WTC11 (cell line): ENCODE results near the gene SPTLC2. TPM values are rescaled to one million over a fixed set of nuclear protein-coding genes. Genes with fewer than 3 reads are reported as not detected.

Experiments used
- ATAC-seq: fragments of 200-7000 bp; cut with Tn5 transposase; 2 replicates; pipeline ENCODE4 v1.10.0; 2021; ENCODE audit warnings: mild to moderate bottlenecking, moderate library complexity
- CTCF ChIA-PET: fragments of 300-600 bp; sonication (Branson Sonifier 250); formaldehyde crosslinking; loops from one replicate; lab custom pipeline; 2021; ENCODE audit warnings: antibody characterized with exemption; lab: Charles Lee
- POLR2A ChIA-PET: fragments of 350-600 bp; sonication (Branson Sonifier 250); formaldehyde crosslinking; loops from one replicate; lab custom pipeline; 2021; ENCODE audit warnings: antibody characterized with exemption; lab: Charles Lee
- DNase-seq: peaks from one replicate; pipeline ENCODE4 v3.0.0; 2021; ENCODE audit warnings: low spot score
- H3K27ac Mint-ChIP-seq: 2 replicates; pipeline ENCODE4 v1.8.0; 2021; ENCODE audit warnings: mixed read lengths
- H3K27me3 Mint-ChIP-seq: 2 replicates; pipeline ENCODE4 v1.8.0; 2021; ENCODE audit warnings: low read depth, mild to moderate bottlenecking, moderate library complexity, mixed read lengths
- H3K36me3 Mint-ChIP-seq: 2 replicates; pipeline ENCODE4 v1.8.0; 2021; ENCODE audit warnings: mixed read lengths
- H3K4me1 Mint-ChIP-seq: 2 replicates; pipeline ENCODE4 v1.8.0; 2022; ENCODE audit warnings: mixed read lengths
- H3K4me3 Mint-ChIP-seq: 2 replicates; pipeline ENCODE4 v1.8.0; 2021; ENCODE audit warnings: mild to moderate bottlenecking, moderate library complexity, mixed read lengths
- H3K9me3 Mint-ChIP-seq: 2 replicates; pipeline ENCODE4 v1.8.0; 2021; ENCODE audit warnings: mixed read lengths
- CREM ChIP-seq: sonication (generic); formaldehyde crosslinking; IDR thresholded peaks from 2 replicates; pipeline ENCODE4 v1.8.1; 2022; ENCODE audit warnings: mild to moderate bottlenecking, missing genetic modification reagents, moderate library complexity
- ESRRA ChIP-seq: sonication (generic); formaldehyde crosslinking; IDR thresholded peaks from 2 replicates; pipeline ENCODE4 v1.8.1; 2022; ENCODE audit warnings: mild to moderate bottlenecking, missing genetic modification reagents, borderline replicate concordance
- FOXK1 ChIP-seq: sonication (generic); formaldehyde crosslinking; IDR thresholded peaks from 2 replicates; pipeline ENCODE4 v1.8.0; 2022; ENCODE audit warnings: mild to moderate bottlenecking, moderate library complexity, missing genetic modification reagents
- NFE2L1 ChIP-seq: sonication (generic); formaldehyde crosslinking; IDR thresholded peaks from 2 replicates; pipeline ENCODE4 v1.8.1; 2023; ENCODE audit warnings: missing genetic modification reagents
- NFYB ChIP-seq: sonication (generic); formaldehyde crosslinking; conservative IDR thresholded peaks from 2 replicates; pipeline ENCODE4 v1.8.0; 2022; ENCODE audit warnings: low read depth, missing genetic modification reagents
- OVOL2 ChIP-seq: fragments of 250-450 bp; sonication (Bioruptor Pico); IDR thresholded peaks from 2 replicates; pipeline ENCODE4 v1.9.0; 2021; ENCODE audit warnings: mild to moderate bottlenecking, borderline replicate concordance
- ZBTB21 ChIP-seq: sonication (generic); formaldehyde crosslinking; IDR thresholded peaks from 2 replicates; pipeline ENCODE4 v1.8.1; 2023; ENCODE audit warnings: mild to moderate bottlenecking, missing genetic modification reagents, borderline replicate concordance
- ZNF232 ChIP-seq: sonication (generic); formaldehyde crosslinking; IDR thresholded peaks from 2 replicates; pipeline ENCODE4 v1.8.0; 2022; ENCODE audit warnings: mild to moderate bottlenecking, missing genetic modification reagents
- ZNF396 ChIP-seq: fragments of 250-450 bp; sonication (Bioruptor Pico); IDR thresholded peaks from 2 replicates; pipeline ENCODE4 v1.8.0; 2021; ENCODE audit warnings: mild to moderate bottlenecking, moderate library complexity, borderline replicate concordance
- ZNF423 ChIP-seq: fragments of 250-450 bp; sonication (Bioruptor Pico); IDR thresholded peaks from 2 replicates; pipeline ENCODE4 v2.1.2; 2022; ENCODE audit warnings: mild to moderate bottlenecking, moderate library complexity
- total RNA-seq: library from RNA; stranded (reverse); gene quantifications from 3 replicates; pipeline ENCODE4 v1.2.3, GENCODE V29; 2021
- TF ChIP-seq, protein P1 (sequence below): sonication (generic); formaldehyde crosslinking; IDR thresholded peaks from 2 replicates; pipeline ENCODE4 v1.8.1; 2023; ENCODE audit warnings: mild to moderate bottlenecking, moderate library complexity, missing genetic modification reagents
- TF ChIP-seq, protein P2 (sequence below): sonication (generic); formaldehyde crosslinking; IDR thresholded peaks from 2 replicates; pipeline ENCODE4 v1.8.0; 2022; ENCODE audit warnings: mild to moderate bottlenecking, missing genetic modification reagents
- TF ChIP-seq, protein P3 (sequence below): fragments of 250-450 bp; sonication (Bioruptor Pico); IDR thresholded peaks from 2 replicates; pipeline ENCODE4 v1.9.0; 2021; ENCODE audit warnings: moderate library complexity, mild to moderate bottlenecking, inconsistent platforms, borderline replicate concordance
- TF ChIP-seq, protein P4 (sequence below): fragments of 250-450 bp; sonication (Bioruptor Pico); IDR thresholded peaks from 2 replicates; pipeline ENCODE4 v1.9.0; 2021; ENCODE audit warnings: mild to moderate bottlenecking
- TF ChIP-seq, protein P5 (sequence below): sonication (generic); formaldehyde crosslinking; IDR thresholded peaks from 2 replicates; pipeline ENCODE4 v1.8.0; 2023; ENCODE audit warnings: mild to moderate bottlenecking, missing genetic modification reagents
- TF ChIP-seq, protein P6 (sequence below): sonication (generic); formaldehyde crosslinking; IDR thresholded peaks from 2 replicates; pipeline ENCODE4 v1.8.0; 2023; ENCODE audit warnings: missing genetic modification reagents
- TF ChIP-seq, protein P7 (sequence below): sonication (generic); formaldehyde crosslinking; IDR thresholded peaks from 2 replicates; pipeline ENCODE4 v1.8.1; 2023; ENCODE audit warnings: mild to moderate bottlenecking, missing genetic modification reagents, moderate library complexity
- TF ChIP-seq, protein P8 (sequence below): sonication (generic); formaldehyde crosslinking; conservative IDR thresholded peaks from 2 replicates; pipeline ENCODE4 v1.8.1; 2023; ENCODE audit warnings: mild to moderate bottlenecking, low read depth, missing genetic modification reagents, moderate library complexity

The SPTLC2 gene
- total RNA-seq, 1 experiment from 2014 or later, result 40.1 TPM

DNA sequence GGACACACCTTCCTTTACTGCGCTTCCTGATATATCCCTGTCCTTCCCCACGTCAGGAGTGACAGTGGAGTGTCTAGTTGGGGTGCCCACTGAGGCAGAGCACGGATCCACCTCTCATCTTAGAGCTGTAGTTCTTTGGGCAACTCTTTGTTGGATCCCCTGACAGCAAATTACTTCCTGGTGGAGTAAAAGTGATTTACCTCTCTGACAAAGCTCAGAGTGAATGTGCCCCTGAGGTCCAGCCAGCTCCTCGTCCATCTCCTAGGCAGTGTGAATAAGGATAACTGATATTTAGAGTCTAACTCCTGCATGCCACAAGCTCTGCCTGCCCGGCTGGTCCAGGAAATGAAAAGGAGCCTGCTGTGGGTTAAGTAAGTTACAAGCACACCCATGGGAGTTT is 142.5 kb downstream of the SPTLC2 start:
- Mint-ChIP-seq H3K27ac (no peak overlapping the region), H3K4me1 (peaks cover 34% of the 10 kb centered on the region), H3K4me3 (no peak overlapping the region), H3K9me3 (no peaks in the 10 kb centered on the region), H3K36me3 (peaks cover 5% of the 10 kb centered on the region), H3K27me3 (no peaks in the 10 kb centered on the region)
- CTCF ChIA-PET, result no interaction called here
- DNase-seq (no peak), ATAC-seq (no peak)
- POLR2A ChIA-PET, result interaction anchor here (1.3 kb wide), 1 partner anchor 17 kb away, joined by 3 read pairs; the partner anchor contains the start of gene VIPAS39
- no peak for TF ChIP-seq NFYB (CRISPR knock-in tag)
- TF ChIP-seq, protein P1, sequence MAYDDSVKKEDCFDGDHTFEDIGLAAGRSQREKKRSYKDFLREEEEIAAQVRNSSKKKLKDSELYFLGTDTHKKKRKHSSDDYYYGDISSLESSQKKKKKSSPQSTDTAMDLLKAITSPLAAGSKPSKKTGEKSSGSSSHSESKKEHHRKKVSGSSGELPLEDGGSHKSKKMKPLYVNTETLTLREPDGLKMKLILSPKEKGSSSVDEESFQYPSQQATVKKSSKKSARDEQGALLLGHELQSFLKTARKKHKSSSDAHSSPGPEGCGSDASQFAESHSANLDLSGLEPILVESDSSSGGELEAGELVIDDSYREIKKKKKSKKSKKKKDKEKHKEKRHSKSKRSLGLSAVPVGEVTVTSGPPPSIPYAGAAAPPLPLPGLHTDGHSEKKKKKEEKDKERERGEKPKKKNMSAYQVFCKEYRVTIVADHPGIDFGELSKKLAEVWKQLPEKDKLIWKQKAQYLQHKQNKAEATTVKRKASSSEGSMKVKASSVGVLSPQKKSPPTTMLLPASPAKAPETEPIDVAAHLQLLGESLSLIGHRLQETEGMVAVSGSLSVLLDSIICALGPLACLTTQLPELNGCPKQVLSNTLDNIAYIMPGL, result no peak
- TF ChIP-seq, protein P2, sequence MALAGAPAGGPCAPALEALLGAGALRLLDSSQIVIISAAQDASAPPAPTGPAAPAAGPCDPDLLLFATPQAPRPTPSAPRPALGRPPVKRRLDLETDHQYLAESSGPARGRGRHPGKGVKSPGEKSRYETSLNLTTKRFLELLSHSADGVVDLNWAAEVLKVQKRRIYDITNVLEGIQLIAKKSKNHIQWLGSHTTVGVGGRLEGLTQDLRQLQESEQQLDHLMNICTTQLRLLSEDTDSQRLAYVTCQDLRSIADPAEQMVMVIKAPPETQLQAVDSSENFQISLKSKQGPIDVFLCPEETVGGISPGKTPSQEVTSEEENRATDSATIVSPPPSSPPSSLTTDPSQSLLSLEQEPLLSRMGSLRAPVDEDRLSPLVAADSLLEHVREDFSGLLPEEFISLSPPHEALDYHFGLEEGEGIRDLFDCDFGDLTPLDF, result no peak
- no peak for TF ChIP-seq ESRRA
- TF ChIP-seq, protein P3, sequence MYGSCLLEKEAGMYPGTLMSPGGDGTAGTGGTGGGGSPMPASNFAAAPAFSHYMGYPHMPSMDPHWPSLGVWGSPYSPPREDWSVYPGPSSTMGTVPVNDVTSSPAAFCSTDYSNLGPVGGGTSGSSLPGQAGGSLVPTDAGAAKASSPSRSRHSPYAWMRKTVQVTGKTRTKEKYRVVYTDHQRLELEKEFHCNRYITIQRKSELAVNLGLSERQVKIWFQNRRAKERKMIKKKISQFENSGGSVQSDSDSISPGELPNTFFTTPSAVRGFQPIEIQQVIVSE, result no peak
- TF ChIP-seq CREM, result no peak
- no peak for TF ChIP-seq ZNF232 (CRISPR knock-in tag)
- no peak for TF ChIP-seq FOXK1
- TF ChIP-seq, protein P4, sequence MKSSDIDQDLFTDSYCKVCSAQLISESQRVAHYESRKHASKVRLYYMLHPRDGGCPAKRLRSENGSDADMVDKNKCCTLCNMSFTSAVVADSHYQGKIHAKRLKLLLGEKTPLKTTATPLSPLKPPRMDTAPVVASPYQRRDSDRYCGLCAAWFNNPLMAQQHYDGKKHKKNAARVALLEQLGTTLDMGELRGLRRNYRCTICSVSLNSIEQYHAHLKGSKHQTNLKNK (CRISPR knock-in tag), result no peak
- TF ChIP-seq, protein P5, sequence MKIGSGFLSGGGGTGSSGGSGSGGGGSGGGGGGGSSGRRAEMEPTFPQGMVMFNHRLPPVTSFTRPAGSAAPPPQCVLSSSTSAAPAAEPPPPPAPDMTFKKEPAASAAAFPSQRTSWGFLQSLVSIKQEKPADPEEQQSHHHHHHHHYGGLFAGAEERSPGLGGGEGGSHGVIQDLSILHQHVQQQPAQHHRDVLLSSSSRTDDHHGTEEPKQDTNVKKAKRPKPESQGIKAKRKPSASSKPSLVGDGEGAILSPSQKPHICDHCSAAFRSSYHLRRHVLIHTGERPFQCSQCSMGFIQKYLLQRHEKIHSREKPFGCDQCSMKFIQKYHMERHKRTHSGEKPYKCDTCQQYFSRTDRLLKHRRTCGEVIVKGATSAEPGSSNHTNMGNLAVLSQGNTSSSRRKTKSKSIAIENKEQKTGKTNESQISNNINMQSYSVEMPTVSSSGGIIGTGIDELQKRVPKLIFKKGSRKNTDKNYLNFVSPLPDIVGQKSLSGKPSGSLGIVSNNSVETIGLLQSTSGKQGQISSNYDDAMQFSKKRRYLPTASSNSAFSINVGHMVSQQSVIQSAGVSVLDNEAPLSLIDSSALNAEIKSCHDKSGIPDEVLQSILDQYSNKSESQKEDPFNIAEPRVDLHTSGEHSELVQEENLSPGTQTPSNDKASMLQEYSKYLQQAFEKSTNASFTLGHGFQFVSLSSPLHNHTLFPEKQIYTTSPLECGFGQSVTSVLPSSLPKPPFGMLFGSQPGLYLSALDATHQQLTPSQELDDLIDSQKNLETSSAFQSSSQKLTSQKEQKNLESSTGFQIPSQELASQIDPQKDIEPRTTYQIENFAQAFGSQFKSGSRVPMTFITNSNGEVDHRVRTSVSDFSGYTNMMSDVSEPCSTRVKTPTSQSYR (CRISPR knock-in tag), result no peak
- TF ChIP-seq, protein P6, sequence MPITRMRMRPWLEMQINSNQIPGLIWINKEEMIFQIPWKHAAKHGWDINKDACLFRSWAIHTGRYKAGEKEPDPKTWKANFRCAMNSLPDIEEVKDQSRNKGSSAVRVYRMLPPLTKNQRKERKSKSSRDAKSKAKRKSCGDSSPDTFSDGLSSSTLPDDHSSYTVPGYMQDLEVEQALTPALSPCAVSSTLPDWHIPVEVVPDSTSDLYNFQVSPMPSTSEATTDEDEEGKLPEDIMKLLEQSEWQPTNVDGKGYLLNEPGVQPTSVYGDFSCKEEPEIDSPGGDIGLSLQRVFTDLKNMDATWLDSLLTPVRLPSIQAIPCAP, result no peak
- TF ChIP-seq NFE2L1, result no peak

DNA sequence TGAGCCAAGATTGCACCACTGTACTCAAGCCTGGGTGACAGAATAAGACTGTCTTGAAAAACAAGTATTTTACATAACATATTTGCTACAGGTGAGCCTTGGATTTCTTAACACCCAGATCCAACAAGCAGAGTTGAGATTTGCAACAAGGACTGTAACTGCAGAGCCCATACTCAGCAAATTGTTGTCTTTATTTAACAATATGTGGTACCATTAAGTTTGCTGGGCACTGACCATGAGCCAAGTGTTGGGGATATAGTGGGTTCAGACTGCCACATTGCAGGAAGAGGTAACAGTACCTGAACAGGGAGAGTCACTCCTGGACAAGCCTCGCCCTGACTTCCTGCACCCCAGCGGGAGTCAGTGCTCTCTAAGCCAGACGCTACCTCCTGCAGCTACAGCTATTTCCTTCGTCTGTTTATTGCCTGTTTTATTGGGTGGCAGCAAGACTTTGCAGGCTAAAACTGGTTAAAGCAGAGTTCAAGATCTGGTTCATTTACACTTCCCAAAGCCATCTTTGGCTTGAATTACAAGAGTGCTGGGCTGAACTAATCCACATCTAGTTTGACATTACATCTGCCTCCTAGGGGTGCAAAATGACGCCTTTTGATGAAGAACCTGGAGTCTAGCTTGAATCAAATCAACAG is 146.1 kb downstream of the SPTLC2 start:
- ChIA-PET CTCF (interaction anchor here (3.0 kb wide), 1 partner anchor 11 kb away, joined by 18 read pairs; no protein-coding TSS in a partner anchor), POLR2A (no interaction called here)
- no peak for DNase-seq
- Mint-ChIP-seq H3K4me1 (peaks cover 31% of the 10 kb centered on the region), H3K36me3 (peaks cover 35% of the 10 kb centered on the region), H3K4me3 (no peak overlapping the region), H3K9me3 (no peaks in the 10 kb centered on the region), H3K27ac (peak overlapping the region; percentile 62), H3K27me3 (no peaks in the 10 kb centered on the region)
- no peak for TF ChIP-seq ZBTB21 (CRISPR knock-in tag)
- no peak for TF ChIP-seq CREM
- peak; percentile 44; the same call in 1 of the 2 replicates for TF ChIP-seq ZNF423 (CRISPR knock-in tag)
- peak; percentile 52 for ATAC-seq

DNA sequence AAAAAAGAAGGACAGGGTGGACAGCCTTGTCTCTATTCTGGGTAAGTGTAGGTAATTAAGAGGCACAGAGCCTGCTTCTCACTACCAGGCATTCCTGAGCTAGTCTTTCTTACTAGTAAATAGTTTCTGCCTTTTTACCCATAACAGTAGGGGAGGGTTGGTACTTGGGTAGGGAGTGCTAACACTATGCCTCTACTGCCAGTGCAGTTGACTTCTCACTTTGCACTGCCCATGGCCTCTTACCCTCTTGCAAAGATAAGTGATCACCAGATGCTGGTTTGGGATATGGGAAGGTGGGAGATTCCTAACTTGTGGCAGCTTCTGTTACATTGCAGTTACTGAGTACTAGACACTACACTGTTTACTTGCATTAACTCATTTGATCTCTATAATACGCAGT is 146.9 kb downstream of the SPTLC2 start:
- H3K27ac Mint-ChIP-seq, result peak overlapping the region; percentile 58
- ATAC-seq (no peak), DNase-seq (no peak)
- H3K27me3 Mint-ChIP-seq, result no peaks in the 10 kb centered on the region
- no peaks in the 10 kb centered on the region for H3K9me3 Mint-ChIP-seq
- ChIA-PET POLR2A (no interaction called here), CTCF (interaction anchor here (0.6 to 3.0 kb wide), 2 partner anchors 10 to 149 kb away, joined by 3 to 18 read pairs; partner anchors contain the start of genes GSTZ1 and POMT2)
- no peak overlapping the region for H3K4me3 Mint-ChIP-seq
- peaks cover 43% of the 10 kb centered on the region for H3K36me3 Mint-ChIP-seq
- H3K4me1 Mint-ChIP-seq, result peaks cover 27% of the 10 kb centered on the region
- no peak for TF ChIP-seq OVOL2 (CRISPR knock-in tag)
- no peak for TF ChIP-seq CREM
- TF ChIP-seq, protein P7, sequence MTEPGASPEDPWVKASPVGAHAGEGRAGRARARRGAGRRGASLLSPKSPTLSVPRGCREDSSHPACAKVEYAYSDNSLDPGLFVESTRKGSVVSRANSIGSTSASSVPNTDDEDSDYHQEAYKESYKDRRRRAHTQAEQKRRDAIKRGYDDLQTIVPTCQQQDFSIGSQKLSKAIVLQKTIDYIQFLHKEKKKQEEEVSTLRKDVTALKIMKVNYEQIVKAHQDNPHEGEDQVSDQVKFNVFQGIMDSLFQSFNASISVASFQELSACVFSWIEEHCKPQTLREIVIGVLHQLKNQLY (CRISPR knock-in tag), result no peak
- no peak for TF ChIP-seq ZNF396 (CRISPR knock-in tag)
- TF ChIP-seq, protein P8, sequence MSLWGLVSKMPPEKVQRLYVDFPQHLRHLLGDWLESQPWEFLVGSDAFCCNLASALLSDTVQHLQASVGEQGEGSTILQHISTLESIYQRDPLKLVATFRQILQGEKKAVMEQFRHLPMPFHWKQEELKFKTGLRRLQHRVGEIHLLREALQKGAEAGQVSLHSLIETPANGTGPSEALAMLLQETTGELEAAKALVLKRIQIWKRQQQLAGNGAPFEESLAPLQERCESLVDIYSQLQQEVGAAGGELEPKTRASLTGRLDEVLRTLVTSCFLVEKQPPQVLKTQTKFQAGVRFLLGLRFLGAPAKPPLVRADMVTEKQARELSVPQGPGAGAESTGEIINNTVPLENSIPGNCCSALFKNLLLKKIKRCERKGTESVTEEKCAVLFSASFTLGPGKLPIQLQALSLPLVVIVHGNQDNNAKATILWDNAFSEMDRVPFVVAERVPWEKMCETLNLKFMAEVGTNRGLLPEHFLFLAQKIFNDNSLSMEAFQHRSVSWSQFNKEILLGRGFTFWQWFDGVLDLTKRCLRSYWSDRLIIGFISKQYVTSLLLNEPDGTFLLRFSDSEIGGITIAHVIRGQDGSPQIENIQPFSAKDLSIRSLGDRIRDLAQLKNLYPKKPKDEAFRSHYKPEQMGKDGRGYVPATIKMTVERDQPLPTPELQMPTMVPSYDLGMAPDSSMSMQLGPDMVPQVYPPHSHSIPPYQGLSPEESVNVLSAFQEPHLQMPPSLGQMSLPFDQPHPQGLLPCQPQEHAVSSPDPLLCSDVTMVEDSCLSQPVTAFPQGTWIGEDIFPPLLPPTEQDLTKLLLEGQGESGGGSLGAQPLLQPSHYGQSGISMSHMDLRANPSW, result no peak
